Activated CD4-positive, alpha-beta T cell treated with anti-CD3 and anti-CD28 coated beads, Interleukin-2, amount 50 U/mL, for 1 hour (primary cell): ENCODE measurements around the gene DYNC1I1.

ENCODE experiments used
- DNase-seq: peaks from one replicate; pipeline ENCODE4 v3.0.0-alpha.2; 2020

Gene DYNC1I1

DNA sequence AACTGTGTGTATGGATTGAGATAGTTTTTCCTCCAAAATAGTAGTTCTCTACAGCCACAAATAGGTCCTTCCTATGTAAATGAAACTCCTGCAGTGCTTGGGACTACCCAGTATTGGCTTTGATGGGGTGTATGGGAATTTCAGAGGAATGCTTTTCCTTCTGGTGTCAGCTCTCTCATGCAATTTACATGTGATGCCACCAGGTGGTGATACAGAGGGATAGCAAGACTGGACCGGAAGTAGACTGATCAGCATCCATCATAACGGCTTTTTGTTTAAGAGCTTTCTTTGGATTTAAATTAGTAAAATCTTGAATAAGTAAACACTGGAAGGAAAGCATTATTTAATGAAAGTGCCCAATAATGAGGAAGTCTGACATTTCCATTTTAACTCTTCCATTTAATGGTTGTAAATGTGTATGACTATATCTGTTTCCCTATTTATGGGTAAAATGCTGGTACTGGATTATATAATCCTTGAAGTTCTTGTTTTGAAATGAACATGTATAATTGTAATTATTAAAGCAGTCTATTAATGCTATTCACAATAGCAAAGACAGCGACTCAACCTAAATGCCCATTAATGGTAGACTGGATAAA is 22.7 kb downstream of the DYNC1I1 start:
- no peak for DNase-seq

DNA sequence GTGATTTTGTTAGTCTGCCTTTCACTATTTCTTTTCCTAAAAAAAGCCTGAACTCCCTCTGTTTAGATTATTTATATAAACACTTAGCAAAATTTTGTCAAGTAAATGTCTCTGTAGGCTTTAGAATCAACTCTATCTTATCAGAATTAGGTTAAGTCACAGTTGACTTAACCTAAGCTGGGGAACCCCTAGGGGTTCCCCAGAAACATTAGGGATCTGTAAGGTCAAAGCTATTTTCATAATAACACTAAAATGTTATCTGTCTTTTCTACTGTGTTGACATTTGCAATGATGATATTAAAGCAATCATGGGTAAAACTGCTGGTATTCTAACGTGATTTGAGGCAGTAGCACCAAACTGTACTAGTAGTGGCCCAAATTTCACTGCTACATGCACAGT is 24.3 kb downstream of the DYNC1I1 start:
- DNase-seq, result no peak

DNA sequence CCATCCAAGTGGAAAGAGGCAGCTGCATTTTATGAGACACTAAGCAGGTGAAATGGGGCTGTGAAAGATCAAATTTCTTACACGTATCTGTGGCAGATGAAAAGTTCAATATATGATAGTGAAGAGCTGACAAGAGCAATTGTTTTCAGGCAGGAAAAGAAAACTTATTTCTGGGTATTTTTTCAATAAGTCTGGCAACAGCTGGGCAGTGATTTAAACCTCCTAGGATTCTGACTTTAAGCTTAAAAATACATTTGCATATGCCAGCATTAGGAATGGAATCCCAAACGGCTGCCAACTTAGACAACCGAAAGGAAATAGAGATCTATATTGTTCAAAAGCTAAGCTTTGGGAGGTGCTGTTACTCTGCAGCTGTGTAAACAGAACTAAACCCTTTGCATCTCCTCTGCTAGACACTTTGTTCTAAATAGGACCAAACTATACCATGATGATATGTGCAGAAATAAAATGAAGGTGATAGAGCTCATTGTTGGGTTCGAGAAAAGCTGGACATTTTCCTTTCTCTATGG is 26.1 kb downstream of the DYNC1I1 start:
- DNase-seq, result no peak

DNA sequence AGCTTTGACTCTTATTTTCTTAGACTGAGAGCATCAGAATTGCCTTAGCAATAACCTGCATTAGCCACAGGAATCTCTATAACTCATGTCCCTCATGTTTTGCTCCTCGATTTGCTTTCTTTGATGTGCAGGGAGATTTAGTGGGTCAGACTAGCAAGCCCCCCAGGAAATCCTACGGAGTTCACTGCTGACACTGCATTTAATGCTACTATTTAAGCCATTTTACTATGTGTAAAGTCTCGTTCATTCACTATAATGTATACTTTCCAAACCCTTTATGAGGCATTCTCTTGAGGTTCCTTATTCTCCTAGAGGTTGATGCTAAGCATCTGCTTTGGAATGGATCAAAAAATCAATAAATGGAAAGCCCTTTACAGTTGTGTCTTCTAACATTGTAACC is 28.4 kb downstream of the DYNC1I1 start:
- DNase-seq, result no peak

DNA sequence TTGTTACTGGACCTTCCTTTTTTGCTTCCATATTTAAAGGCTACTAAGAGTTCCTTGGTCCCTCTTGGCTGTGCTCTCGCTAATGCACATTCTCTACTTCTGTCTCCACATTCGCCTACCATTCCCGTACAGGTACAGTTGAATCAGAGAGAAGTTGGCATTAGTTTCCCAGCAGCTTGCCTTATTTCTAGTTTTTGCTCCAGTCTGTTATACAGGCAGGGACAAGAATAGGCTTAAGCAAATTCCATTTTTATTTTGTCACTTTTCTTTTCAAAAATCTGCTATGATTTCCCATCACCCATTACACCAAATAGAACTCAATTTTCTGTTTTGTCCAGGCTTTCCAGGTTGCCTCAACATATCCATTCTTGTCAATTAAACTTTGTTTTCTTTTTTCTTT is 29.9 kb downstream of the DYNC1I1 start:
- no peak for DNase-seq

DNA sequence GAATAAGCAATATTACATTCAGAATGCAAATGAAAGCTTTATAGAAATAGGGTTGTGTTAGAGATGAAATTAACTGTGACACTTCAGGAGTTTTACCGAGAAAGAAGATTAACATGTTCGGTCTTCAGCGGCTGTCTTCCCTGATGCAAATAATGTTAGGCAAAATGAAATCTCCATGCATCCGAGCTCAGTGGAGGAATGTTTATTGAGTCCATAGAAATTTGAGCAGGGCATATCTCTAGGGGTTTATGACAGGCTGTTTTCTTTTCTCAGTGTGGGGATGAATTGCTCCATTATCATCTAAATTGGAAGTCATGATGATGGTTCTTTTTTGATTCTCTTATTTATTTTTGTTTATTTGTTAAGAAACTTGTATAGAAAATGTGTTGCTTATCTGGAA is 31.7 kb downstream of the DYNC1I1 start:
- DNase-seq, result no peak

DNA sequence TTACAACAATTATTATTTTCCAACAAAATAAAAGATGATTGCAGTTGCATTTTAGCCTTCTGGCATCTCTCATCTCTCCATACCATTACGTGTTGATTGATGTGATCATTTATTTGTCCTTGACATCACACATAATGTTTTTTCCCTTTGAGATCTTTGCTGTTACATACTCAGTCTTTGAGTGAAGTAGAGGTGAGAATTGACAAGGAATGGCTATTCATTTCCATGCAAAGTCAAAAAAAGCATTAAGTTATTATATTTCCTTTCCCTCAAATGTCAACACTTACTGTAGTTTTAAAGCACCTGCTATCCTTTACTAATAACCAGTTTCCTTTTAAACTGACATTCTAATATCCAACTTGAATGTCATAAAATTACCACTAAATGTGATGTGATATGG is 33.6 kb downstream of the DYNC1I1 start:
- DNase-seq, result no peak

DNA sequence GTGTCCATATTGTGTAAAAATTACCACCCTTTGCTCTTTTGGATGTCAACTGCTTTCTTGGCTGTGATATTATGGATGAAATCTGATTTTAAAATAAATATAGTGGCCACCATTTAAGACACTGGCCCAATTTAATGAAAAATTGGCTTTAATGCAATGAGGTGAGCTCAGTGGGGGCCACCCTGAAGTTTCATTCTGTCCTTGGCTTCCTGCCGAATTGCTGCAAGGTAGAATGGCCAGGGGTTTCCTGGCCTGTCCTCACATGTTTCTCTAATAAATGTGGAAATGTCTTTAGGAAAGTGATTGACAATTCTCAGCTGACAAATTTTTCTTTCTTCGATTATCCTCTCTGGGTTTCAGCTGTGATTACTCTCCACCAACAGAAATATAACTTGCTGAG is 36.0 kb downstream of the DYNC1I1 start:
- DNase-seq, result no peak

DNA sequence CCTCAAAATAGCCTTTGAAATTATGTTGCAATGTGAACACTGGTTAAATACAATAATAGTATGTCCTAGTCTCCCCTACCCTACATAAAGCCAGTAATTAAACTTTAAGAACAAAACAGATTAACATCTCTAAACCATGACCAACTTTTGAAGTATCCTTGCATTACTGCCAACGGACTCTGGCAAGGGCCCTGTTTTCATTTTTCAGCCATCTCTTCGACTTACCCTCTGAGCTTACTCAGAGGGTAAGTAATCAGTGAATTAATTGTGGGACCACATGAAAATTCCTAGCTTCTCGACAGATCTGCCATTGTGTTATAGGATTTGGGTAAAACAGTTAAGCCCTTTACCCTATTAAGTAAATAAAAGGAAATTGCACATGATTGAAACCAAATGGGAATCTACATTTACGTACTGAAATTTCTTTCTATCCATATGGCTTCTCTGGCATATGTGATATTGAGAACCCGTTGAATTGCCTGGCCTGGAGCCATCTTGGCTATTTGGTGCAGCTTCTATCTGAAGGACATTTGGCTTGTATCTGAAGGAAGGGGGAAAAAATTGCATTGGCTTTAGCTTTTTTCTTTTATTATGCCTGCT is 39.6 kb downstream of the DYNC1I1 start:
- no peak for DNase-seq

DNA sequence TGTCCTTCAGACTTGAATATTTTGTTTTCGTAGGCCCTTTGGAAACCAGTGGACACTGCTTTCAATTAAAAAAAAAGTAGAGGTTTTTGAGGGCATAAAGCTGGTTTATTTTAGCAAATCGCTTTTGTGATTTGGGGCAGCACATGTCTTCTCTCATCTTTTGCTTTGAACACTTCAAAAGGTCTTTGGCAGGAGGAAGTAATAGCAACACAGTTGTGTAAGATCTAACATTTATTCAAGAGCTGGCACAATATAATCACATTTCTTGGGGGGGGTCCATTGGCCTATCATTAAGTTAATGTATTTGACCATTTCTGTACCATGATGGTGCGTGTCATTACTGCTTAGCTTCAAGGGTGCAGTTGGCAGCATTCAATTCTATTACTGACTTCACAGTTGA is 42.4 kb downstream of the DYNC1I1 start:
- DNase-seq, result no peak

DNA sequence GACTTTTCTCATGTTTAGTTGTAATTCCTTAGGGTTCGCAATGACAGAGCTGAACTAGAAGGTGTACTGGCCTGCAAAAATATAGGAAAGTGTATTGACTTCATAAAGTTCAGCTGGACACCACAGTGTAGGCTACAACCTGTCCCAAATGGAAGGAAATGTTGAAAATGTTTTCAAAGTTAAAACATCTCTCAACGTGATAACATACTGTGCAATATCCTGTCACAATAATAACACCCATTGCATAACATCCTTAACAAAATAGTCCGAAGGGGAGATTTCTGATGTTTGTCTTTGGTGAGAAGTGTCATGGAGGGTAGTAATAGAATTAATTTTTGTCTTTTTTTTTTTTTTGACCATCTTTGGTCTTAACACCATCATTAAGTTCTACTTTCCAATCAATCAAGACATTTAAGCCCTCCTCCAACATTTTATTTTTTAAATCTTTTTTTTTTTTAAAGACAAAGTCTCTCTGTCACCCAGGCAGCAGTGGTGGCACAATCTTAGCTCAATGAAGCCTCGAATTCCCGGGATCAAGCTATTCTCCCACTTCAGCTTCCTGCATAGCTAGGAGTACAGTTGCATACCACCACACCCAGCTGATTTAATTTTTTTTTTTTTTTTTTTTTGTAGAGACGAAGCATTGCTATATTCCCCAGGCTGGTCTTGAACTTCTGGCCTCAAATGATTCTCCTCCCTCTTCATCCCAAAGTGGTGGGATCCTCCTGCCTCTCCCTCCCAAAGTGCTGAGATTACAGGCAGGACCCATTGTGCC is 45.7 kb downstream of the DYNC1I1 start:
- no peak for DNase-seq

DNA sequence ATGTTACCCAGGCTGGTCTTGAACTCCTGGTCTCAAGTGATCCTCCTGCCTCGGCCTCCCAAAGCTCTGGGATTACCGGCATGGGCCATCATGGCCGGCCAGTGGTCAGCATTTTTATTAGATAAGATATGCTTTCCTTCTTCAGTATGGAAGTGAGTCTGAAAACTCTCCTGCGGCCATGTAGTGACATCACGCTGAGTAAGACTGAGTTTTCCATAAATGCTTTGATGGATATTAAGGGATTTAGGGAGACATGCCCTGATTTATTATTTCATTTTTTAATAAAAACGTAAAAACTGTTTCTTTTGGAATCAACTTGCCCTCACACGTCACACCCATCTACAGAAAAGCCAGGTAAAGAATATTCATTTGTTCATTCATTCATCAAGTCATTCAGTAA is 48.4 kb downstream of the DYNC1I1 start:
- DNase-seq, result no peak

DNA sequence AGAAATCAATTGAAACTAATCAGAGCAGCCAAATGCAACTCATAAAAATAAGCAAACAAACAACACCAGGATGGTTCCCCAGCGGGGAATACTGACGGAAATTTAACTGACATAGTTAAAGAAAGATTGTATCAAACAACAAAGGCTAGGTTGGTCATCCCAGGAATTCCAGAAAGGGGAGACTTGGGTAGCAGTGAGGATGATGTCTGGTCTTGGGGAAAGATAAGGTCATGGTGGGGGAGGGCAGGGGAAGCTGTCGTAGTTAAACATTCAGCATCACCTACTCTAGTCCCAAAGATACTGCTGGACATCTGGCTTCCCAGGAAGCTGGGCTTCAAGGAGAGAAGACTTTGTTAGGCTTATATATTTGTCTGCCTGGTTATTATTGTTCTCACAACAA is 50.4 kb downstream of the DYNC1I1 start:
- no peak for DNase-seq

DNA sequence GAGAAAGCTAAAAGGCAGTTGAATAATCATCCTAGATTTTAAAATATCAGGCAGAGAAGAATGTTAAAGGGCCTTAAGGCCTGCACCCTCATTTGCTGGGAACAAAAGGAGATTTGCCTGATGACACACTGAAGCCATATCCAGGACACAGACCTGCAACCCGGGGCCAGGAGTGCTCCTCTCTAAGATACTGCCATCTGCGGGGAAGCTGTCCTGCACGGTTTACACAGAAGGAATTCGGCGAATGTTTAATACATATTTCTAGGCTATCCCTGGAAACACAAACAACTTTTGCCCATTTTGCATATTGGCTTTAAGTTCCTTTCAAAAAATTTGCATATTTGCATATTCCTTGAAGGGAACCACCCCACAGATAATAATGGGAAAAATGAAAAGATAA is 52.3 kb downstream of the DYNC1I1 start:
- DNase-seq, result no peak

DNA sequence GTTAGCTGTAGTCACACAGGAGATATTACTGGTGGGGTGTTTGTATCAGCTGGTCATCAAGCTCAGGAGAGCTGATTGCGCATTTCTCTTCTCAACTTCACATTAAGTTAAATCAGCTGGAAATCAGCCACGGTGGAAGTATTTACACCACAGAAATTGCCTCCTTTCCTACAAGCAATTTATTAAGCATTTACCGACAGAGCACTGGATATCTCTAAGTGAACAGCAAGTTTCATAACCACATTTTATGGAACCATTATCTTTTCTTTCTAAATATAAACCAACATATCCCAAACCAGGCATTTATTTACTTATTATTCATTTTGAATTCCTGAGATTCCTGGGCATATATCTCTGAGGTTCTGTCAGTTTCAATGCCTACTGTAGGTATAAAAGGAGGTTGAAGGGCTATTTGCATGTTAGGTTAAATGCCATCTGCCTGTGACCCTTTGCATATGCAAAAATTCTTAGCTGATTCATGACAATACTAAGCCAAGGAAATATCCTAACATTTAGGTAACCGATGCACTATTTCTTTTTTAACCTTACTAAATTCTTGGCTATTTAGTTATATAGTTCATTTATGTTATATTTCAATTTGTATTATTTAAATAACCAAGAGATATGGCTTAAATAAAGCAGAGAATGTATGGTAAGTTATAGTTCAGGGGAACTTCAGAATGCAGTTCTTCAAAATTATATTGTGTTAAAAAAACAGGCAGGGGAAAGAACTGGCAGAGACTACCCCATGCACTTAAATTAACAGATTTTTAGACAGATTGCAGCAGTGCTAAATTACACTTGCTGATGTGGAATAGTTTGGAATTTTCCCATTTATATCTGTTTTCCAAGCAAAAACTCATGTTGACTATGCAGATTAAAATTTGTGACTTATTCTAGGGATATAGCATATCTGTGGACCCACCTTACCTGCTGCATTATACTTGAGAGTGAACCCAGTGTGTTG is 56.8 kb downstream of the DYNC1I1 start:
- DNase-seq, result no peak

DNA sequence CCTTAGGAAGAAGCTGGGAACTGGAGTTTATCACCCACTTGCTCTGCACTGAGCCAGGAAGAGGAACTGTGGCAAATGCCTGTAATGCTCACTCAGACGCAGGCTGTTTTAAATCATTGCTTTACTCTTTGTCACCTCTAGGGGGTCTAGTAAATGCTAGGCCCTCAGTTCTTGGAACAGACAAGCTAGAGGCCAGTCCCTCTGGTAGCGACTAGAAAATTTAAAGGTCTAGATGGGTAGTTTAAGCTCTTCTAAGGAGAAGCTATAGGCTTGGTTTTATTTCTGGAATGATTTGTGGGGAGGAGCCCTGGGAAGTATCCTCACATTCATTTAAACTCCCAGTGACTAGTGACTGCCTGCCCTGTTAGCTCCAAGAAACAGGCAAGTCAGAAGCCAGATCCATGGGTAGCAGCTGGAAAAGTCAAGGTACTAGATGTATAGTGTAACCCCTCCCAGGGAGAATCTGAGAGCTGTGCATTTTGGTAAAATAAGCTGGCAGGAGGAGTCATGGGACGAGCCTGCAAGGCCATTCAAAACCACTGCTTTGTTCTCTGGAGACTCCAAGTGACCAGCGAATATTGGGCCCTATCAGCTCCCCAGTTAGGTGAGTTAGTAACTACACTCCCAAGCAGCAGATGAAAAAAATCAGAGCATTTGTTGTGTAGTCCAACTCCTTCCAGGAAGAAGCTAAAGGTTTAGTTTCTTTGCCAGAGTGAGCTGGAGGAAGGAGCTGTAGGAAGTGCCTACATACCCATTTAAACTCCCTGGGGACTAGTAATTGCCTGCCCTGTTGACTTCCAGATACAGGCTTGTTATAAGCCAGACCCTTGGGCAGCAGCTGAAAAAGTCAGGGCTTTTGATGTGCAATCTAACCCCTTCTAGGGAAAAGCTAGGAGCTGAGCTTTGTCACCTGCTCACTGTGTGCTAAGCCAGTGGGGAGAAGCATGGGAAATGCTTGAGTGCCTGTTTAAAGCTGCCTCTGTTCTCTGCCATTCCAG is 68.9 kb downstream of the DYNC1I1 start:
- no peak for DNase-seq

DNA sequence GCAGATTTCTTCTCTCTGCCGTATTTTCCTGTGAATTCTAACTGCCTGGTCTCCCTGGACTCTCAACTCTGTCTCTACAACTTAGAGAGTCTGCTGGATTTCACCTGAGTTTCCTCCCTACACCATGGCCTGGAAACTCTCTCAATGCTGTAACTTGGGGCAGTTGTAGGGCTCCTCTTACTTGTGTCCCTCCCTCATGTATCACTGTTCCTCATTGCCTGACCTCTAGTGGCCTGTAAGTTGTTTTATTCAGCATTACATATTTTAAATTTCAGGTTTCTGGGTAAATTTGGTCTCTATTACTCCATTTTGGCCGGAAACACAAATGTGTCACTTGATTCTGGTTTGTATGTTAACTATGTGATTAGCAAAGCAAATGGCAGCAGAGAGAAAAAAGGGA is 70.9 kb downstream of the DYNC1I1 start:
- no peak for DNase-seq

DNA sequence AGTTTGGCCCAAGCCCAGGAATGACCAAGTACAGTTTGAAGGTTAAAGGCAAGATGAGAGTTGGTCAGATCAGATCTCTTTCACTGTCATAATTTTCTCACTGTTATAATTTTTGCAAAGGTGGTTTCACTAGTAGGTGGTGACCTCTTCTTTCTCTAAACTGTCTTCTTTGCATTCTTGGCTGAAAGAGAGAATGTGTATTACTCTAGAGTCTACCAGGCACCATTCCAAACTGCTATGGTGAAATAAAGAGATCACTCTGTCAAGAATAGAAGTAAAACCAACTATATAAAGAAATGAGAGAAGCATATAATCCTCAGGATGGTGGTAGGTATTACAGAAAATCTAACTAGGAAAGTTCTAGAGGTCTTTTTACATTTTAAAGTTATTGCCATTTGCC is 72.7 kb downstream of the DYNC1I1 start:
- DNase-seq, result no peak

DNA sequence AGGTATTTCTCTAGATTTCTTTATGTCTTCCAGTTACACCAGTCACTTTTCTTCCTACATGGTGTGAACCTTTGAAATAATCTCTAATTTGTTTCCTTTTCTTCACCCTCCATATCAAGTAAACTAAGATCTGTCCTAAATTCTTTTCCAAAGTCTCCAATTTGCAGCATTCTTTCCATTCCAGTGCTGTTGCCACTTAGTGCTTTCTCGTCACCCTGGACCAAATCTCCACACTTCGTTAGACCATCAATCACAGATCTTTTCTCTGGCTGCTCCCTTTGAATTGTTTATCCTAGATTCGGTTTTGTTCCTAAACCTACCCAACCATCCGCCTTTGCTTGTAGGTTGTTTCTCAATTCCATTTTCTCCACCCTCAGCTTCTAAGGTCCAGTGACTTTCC is 74.7 kb downstream of the DYNC1I1 start:
- no peak for DNase-seq

DNA sequence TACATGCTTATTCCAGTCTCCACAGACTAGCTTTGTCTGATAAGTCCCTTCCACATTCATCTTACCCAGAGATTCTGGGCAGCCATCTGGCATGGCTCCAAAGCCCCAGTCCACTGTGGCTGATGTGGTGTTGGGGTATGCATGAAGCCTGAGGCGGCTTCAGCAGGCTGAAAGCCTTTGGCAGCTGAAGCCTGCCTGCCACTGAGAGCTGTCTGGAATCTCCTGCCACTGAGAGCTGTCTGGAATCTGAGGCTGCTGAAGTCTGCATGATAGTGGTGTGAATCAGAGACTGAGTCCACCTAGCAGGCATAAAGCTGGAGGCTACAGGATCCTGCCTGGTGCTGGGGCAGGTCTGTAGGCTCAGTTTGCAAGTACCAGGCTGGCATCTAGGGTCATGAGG is 87.1 kb downstream of the DYNC1I1 start:
- DNase-seq, result no peak

DNA sequence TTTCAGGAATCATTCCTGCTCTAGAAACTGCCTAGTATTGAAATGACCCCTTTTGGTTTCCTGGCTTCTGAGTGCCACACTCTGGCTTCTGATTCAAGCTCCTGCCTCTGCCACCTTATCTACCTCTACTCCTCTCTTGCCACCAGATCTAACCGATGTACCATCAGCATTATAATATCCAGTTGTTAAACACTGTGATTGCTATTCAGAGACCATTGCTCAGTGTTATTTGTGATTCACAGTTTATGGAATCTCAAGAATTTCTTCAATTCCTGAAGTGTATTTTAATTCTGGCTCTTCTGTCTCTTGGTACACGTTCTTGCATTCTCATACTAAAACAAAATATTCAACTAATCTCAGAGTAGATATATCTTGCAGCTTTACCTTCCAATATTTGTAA is 88.7 kb downstream of the DYNC1I1 start:
- no peak for DNase-seq

DNA sequence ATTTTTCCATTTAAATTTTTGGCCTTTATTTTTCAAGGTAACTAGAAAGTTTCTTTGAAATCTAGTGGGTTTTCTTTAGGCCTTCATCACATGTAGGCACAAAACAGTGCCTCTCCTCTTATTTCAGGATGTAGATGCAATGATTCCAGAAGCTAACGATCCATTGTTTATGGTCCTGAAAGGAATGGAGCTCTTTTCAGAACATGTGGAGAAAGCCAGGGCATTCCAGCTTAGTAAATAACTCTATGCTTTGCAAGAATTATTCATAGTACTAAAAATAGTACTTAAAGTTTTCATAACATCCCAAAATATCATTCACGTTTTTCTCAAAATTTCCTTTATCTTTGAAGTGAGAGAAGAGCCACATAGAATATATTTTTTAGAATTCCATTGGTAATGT is 91.3 kb downstream of the DYNC1I1 start:
- no peak for DNase-seq
